Neural crest cell (in vitro differentiated cells): ENCODE data around the gene ATP9B. TPM values are rescaled to one million over a fixed set of nuclear protein-coding genes. Genes with fewer than 3 reads are reported as not detected.
A peak's percentile ranks its signal among the peaks of the same experiment; 100 is the strongest.

Experiments
- DNase-seq: peaks from one replicate; pipeline ENCODE4 v3.0.0; 2021; ENCODE audit warnings: low read depth, mixed read lengths, low spot score
- H3K27ac Mint-ChIP-seq: one replicate; pipeline ENCODE4 v1.8.0; 2021; ENCODE audit warnings: mild to moderate bottlenecking, mixed read lengths; ENCODE audit not compliant: unreplicated experiment
- H3K27me3 Mint-ChIP-seq: 2 replicates; pipeline ENCODE4 v1.8.0; 2021; ENCODE audit warnings: low read depth, mild to moderate bottlenecking, mixed read lengths
- H3K36me3 Mint-ChIP-seq: 2 replicates; pipeline ENCODE4 v1.8.0; 2021; ENCODE audit warnings: low read depth, mild to moderate bottlenecking, mixed read lengths
- H3K4me1 Mint-ChIP-seq: 2 replicates; pipeline ENCODE4 v1.8.0; 2021; ENCODE audit warnings: mixed read lengths
- H3K4me3 Mint-ChIP-seq: one replicate; pipeline ENCODE4 v1.8.0; 2021; ENCODE audit warnings: mild to moderate bottlenecking, mixed read lengths
- H3K9me3 Mint-ChIP-seq: 2 replicates; pipeline ENCODE4 v1.8.0; 2021; ENCODE audit warnings: mixed read lengths
- total RNA-seq: library from RNA; stranded (reverse); gene quantifications from 2 replicates; pipeline ENCODE4 v1.2.1, GENCODE V29; 2021
- TF ChIP-seq, protein P1 (sequence below): fragments of 200-600 bp; sonication (generic); conservative IDR thresholded peaks from 2 replicates; pipeline ENCODE4 v1.5.0; 2021; ENCODE audit warnings: antibody characterized with exemption, mild to moderate bottlenecking

The ATP9B gene
- total RNA-seq, 1 donor from 2014 or later: 32.9 TPM

DNA sequence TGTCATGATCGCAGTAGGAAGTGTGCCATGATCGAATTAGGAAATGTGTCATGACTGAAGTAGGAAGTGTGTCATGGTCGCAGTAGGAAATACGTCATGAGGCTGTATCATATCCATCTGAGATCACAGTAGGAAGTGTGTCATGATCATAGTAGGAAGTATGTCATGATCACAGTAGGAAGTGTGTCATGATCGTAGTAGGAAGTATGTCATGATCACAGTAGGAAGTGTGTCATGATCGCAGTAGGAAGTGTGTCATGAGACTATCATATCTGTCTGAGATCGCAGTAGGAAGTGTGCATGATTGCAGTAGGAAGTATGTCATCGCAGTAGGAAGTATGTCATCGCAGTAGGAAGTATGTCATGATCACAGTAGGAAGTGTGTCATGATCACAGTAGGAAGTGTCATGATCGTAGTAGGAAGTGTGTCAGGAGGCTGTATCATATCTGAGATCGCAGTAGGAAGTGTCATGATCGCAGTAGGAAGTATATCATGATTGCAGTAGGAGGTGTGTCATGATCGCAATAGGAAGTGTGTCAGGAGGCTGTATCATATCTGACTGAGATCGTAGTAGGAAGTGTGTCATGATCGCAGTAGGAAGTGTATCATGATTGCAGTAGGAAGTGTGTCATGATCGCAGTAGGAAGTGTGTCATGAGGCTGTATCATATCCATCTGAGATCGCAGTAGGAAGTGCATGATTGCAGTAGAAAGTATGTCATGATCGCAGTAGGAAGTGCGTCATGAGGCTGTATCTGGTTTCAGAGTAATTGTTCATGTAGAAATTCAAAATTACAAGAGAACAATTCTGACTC is 270.1 kb downstream of the ATP9B start:
- peaks cover 13% of the 10 kb centered on the region for H3K36me3 Mint-ChIP-seq
- no peak overlapping the region for H3K4me3 Mint-ChIP-seq
- DNase-seq: no peak
- H3K4me1 Mint-ChIP-seq: no peaks in the 10 kb centered on the region
- no peak overlapping the region for H3K27ac Mint-ChIP-seq
- no peaks in the 10 kb centered on the region for H3K9me3 Mint-ChIP-seq
- H3K27me3 Mint-ChIP-seq: no peaks in the 10 kb centered on the region
- TF ChIP-seq, protein P1, sequence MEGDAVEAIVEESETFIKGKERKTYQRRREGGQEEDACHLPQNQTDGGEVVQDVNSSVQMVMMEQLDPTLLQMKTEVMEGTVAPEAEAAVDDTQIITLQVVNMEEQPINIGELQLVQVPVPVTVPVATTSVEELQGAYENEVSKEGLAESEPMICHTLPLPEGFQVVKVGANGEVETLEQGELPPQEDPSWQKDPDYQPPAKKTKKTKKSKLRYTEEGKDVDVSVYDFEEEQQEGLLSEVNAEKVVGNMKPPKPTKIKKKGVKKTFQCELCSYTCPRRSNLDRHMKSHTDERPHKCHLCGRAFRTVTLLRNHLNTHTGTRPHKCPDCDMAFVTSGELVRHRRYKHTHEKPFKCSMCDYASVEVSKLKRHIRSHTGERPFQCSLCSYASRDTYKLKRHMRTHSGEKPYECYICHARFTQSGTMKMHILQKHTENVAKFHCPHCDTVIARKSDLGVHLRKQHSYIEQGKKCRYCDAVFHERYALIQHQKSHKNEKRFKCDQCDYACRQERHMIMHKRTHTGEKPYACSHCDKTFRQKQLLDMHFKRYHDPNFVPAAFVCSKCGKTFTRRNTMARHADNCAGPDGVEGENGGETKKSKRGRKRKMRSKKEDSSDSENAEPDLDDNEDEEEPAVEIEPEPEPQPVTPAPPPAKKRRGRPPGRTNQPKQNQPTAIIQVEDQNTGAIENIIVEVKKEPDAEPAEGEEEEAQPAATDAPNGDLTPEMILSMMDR: no peak

DNA sequence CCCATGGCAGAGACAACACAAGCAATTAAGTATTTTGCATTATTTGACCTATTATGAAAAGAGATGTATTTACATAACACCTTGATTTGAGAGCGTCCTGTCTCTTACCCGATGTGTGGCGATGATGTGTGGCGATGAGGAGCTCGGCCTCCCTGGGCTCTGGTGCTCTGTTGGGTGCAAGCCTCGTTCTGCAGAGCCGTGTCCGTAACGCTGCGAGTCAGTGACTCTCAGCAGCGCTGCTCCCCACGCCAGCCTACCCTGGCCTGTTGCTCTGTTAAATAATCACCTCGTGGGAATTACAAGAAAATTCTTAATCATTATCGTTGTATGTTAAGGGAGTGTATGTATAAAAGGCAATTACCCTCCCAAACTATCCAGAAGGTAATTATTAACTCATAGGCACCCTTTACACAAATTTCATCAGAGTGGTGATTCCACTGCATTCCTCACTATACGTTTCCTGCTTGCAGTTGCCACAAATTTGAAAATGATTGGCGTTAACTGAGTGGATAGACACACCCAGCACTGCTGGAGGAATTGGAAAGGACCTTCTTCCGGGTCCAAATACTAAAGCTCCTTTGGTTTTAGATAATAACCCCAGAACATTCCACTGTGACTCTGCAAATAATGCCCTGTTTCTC is 274.5 kb downstream of the ATP9B start:
- Mint-ChIP-seq H3K27ac (no peak overlapping the region), H3K4me3 (no peak overlapping the region), H3K27me3 (no peaks in the 10 kb centered on the region), H3K9me3 (no peaks in the 10 kb centered on the region), H3K36me3 (peaks cover 28% of the 10 kb centered on the region), H3K4me1 (no peaks in the 10 kb centered on the region)
- no peak for DNase-seq
- TF ChIP-seq, protein P1: no peak

DNA sequence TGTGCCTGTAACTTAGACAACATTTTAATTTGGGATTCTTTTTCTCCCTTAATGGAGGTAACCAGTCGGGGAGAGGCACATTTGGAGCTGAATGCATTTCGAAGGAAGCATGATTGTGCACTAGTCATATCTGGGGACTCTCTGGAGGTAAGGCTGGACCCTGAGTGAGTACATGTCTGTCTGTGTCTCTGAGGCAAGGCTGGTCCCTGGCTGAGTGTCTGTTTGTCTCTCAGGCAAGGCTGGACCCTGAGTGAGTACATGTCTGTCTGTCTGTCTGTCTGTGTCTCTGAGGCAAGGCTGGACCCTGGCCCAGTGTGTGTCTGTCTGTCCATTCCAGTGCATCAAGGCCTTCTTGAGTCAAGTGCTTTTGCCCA is 275.0 kb downstream of the ATP9B start:
- TF ChIP-seq, protein P1: no peak
- Mint-ChIP-seq H3K27me3 (no peaks in the 10 kb centered on the region), H3K36me3 (peaks cover 26% of the 10 kb centered on the region), H3K4me3 (no peak overlapping the region), H3K9me3 (no peaks in the 10 kb centered on the region), H3K4me1 (no peaks in the 10 kb centered on the region), H3K27ac (peak overlapping the region; percentile 72)
- DNase-seq: no peak

DNA sequence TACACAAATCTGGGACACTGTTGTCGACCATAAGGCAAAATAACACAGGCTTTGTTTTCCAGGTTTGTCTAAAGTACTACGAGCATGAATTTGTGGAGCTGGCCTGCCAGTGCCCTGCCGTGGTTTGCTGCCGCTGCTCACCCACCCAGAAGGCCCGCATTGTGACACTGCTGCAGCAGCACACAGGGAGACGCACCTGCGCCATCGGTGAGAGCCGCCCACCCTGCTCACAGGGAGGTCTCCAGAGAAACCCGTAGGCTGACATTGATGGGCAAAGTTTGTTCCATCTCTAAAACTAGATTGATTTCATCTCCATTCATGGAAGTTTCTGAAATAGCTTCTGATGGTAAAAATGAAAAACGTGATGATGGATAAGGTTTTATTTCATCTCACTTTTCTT is 276.2 kb downstream of the ATP9B start:
- Mint-ChIP-seq H3K9me3 (no peaks in the 10 kb centered on the region), H3K4me1 (no peaks in the 10 kb centered on the region), H3K4me3 (no peak overlapping the region), H3K27ac (no peak overlapping the region), H3K36me3 (peaks cover 21% of the 10 kb centered on the region), H3K27me3 (no peaks in the 10 kb centered on the region)
- TF ChIP-seq, protein P1: no peak
- no peak for DNase-seq

DNA sequence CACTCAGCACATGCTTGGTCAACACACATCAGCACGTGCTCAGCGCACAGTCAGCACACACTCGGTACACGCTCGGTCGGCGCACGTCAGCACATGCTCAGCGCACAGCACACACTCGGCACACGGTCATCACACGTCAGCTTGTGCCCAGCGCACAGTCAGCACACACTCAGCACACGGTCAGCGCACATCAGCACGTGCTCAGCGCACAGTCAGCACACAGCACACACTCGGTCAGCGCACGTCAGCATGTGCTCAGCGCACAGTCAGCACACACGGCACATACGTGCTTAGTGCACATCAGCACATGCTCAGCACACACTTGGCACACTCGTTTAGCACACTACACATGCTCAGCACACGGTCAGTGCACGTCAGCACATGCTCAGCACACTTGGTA is 276.8 kb downstream of the ATP9B start:
- Mint-ChIP-seq H3K27me3 (no peaks in the 10 kb centered on the region), H3K27ac (no peak overlapping the region), H3K9me3 (no peaks in the 10 kb centered on the region), H3K4me1 (no peaks in the 10 kb centered on the region), H3K4me3 (no peak overlapping the region), H3K36me3 (peaks cover 21% of the 10 kb centered on the region)
- TF ChIP-seq, protein P1: no peak
- no peak for DNase-seq
